HCT116 (cell line): ENCODE results near the gene COL9A3.

Experiments
- POLR2A ChIP-seq: IDR thresholded peaks from 2 replicates; pipeline ENCODE4 v1.7.0; 2011; ENCODE audit warnings: borderline replicate concordance; ENCODE audit not compliant: insufficient read depth, insufficient read length; ENCODE audit errors: extremely low read depth
- TF ChIP-seq, protein P1 (sequence below), 3 experiments: fragments of 200-600 bp in 1 of 3; sonication (generic) in 1 of 3; IDR thresholded peaks in 2 of 3; conservative IDR thresholded peaks in 1 of 3; 2 replicates each; pipeline ENCODE4 v1.5.1; 2012 to 2017; ENCODE audit warnings: low read depth in 2 of 3, low read length in 2 of 3, antibody characterized with exemption in 1 of 3, borderline replicate concordance in 1 of 3, control low read depth in 1 of 3, mild to moderate bottlenecking in 1 of 3, mixed read lengths in 1 of 3, mixed run types in 1 of 3, moderate library complexity in 1 of 3; ENCODE audit not compliant: insufficient read depth in 1 of 3
- TF ChIP-seq, protein P2 (sequence below): IDR thresholded peaks from 2 replicates; pipeline ENCODE4 v1.6.1; 2012; ENCODE audit warnings: low read depth

DNA sequence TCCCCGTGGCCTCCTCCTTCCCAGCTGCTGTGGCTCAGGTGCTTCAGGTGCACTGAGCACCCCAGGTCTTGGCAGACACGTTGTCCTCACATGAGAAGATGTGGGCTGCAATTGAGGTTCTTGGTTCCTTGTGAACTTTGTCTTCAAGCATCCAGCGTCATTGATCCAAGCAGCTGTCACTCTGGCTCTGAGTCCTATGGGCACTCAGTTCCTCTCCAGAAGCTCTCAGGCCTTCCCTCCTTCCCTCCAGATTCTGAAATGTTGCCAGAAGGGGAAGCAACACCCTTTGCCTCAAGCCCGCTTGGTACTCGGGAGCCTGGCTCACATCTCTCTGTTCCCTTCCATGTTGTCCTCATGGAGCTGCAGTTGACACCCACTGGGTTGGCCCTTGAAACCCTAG, 29.0 kb upstream of the COL9A3 start:
- TF ChIP-seq, protein P1, sequence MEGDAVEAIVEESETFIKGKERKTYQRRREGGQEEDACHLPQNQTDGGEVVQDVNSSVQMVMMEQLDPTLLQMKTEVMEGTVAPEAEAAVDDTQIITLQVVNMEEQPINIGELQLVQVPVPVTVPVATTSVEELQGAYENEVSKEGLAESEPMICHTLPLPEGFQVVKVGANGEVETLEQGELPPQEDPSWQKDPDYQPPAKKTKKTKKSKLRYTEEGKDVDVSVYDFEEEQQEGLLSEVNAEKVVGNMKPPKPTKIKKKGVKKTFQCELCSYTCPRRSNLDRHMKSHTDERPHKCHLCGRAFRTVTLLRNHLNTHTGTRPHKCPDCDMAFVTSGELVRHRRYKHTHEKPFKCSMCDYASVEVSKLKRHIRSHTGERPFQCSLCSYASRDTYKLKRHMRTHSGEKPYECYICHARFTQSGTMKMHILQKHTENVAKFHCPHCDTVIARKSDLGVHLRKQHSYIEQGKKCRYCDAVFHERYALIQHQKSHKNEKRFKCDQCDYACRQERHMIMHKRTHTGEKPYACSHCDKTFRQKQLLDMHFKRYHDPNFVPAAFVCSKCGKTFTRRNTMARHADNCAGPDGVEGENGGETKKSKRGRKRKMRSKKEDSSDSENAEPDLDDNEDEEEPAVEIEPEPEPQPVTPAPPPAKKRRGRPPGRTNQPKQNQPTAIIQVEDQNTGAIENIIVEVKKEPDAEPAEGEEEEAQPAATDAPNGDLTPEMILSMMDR (IDR thresholded peaks at IDR 0.05 in 2 of 3, conservative IDR thresholded peaks at IDR 0.05 in 1 of 3; ENCODE audit: borderline replicate concordance in 1 of 3, insufficient read depth in 1 of 3, low read depth in 2 of 3, low read length in 2 of 3): no peak
- TF ChIP-seq, protein P2, sequence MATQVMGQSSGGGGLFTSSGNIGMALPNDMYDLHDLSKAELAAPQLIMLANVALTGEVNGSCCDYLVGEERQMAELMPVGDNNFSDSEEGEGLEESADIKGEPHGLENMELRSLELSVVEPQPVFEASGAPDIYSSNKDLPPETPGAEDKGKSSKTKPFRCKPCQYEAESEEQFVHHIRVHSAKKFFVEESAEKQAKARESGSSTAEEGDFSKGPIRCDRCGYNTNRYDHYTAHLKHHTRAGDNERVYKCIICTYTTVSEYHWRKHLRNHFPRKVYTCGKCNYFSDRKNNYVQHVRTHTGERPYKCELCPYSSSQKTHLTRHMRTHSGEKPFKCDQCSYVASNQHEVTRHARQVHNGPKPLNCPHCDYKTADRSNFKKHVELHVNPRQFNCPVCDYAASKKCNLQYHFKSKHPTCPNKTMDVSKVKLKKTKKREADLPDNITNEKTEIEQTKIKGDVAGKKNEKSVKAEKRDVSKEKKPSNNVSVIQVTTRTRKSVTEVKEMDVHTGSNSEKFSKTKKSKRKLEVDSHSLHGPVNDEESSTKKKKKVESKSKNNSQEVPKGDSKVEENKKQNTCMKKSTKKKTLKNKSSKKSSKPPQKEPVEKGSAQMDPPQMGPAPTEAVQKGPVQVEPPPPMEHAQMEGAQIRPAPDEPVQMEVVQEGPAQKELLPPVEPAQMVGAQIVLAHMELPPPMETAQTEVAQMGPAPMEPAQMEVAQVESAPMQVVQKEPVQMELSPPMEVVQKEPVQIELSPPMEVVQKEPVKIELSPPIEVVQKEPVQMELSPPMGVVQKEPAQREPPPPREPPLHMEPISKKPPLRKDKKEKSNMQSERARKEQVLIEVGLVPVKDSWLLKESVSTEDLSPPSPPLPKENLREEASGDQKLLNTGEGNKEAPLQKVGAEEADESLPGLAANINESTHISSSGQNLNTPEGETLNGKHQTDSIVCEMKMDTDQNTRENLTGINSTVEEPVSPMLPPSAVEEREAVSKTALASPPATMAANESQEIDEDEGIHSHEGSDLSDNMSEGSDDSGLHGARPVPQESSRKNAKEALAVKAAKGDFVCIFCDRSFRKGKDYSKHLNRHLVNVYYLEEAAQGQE: no peak
- TF ChIP-seq POLR2A: no peak
